ENCODE data around the gene PKD2L2. TPM values are rescaled to one million over a fixed set of nuclear protein-coding genes. Genes with fewer than 3 reads are reported as not detected.
"Not testable (repeated sequence)": the region's sequence is repeated elsewhere in the genome, so short reads cannot be mapped to it uniquely, and the experiment has no call there.

Gene PKD2L2
- polyA plus RNA-seq, 1 donor (not counting 4 experiments of a cell fraction or from before 2014, with no cell fraction given), result not detected

GRCh38 chr5:137847687-137848086 is 41.6 kb upstream of the PKD2L2 start:
- dilution Hi-C loops (cut with MboI; ENCODE audit: extremely low pct_ligation_motif_present, low sequenced_read_pairs), result no loop called here
- FAIRE-seq, result no peak
- no peak overlapping the region for H3K27ac ChIP-seq (ENCODE audit: control insufficient read depth, insufficient read depth, low read length)
- TF ChIP-seq EZH2 (IDR thresholded peaks at IDR 0.05; ENCODE audit: low read length) (no peak), CTCF (optimal IDR thresholded peaks at IDR 0.05 in 1 of 3, IDR thresholded peaks at IDR 0.05 in 1 of 3, conservative IDR thresholded peaks at IDR 0.05 in 1 of 3; ENCODE audit: extremely low read depth in 1 of 3, insufficient read depth in 2 of 3, low read length in 3 of 3) (no peak)
- H3K4me1 ChIP-seq (ENCODE audit: control insufficient read depth, extremely low read depth, insufficient read depth, low read length), result no peaks in the 10 kb centered on the region
- no peaks in the 10 kb centered on the region for H3K9me1 ChIP-seq (ENCODE audit: control insufficient read depth, extremely low read depth, insufficient read depth, low read length)
- H3K4me2 ChIP-seq (ENCODE audit: control insufficient read depth, extremely low read depth, insufficient read depth, low read depth, low read length), result no peak overlapping the region
- no peaks in the 10 kb centered on the region for H3K79me2 ChIP-seq (ENCODE audit: control insufficient read depth, insufficient read depth, low read length)
- H3K4me3 ChIP-seq (ENCODE audit: control insufficient read depth in 2 of 3, extremely low read depth in 1 of 3, insufficient read depth in 2 of 3, low read depth in 1 of 3, low read length in 3 of 3), result no peak overlapping the region
- no peaks in the 10 kb centered on the region for H3K9me3 ChIP-seq (ENCODE audit: control insufficient read depth, low read depth, low read length)
- DNase-seq (ENCODE audit: low read depth, low spot score), result no peak
- H3K27me3 ChIP-seq (ENCODE audit: control insufficient read depth, extremely low read depth, insufficient read depth, low read length), result no peaks in the 10 kb centered on the region
- H3K9ac ChIP-seq (ENCODE audit: control insufficient read depth, extremely low read depth, insufficient read depth, low read length), result no peak overlapping the region
- no peaks in the 10 kb centered on the region for H4K20me1 ChIP-seq (ENCODE audit: control insufficient read depth, extremely low read depth, insufficient read depth, low read length)
- H2AFZ ChIP-seq (ENCODE audit: control insufficient read depth, low read length), result no peak overlapping the region
- H3K36me3 ChIP-seq (ENCODE audit: control insufficient read depth in 2 of 2, extremely low read depth in 1 of 2, insufficient read depth in 2 of 2, low read length in 2 of 2), result no peaks in the 10 kb centered on the region

- H3K27ac ChIP-seq (ENCODE audit: control insufficient read depth, insufficient read depth, low read length); H3K9me1 ChIP-seq (ENCODE audit: control insufficient read depth, extremely low read depth, insufficient read depth, low read length); H3K36me3 ChIP-seq (ENCODE audit: control insufficient read depth in 2 of 2, extremely low read depth in 1 of 2, insufficient read depth in 2 of 2, low read length in 2 of 2); H3K4me3 ChIP-seq (ENCODE audit: control insufficient read depth in 2 of 3, extremely low read depth in 1 of 3, insufficient read depth in 2 of 3, low read depth in 1 of 3, low read length in 3 of 3); H2AFZ ChIP-seq (ENCODE audit: control insufficient read depth, low read length); DNase-seq (ENCODE audit: low read depth, low spot score); H4K20me1 ChIP-seq (ENCODE audit: control insufficient read depth, extremely low read depth, insufficient read depth, low read length); H3K79me2 ChIP-seq (ENCODE audit: control insufficient read depth, insufficient read depth, low read length); H3K27me3 ChIP-seq (ENCODE audit: control insufficient read depth, extremely low read depth, insufficient read depth, low read length); FAIRE-seq; dilution Hi-C loops (cut with MboI; ENCODE audit: extremely low pct_ligation_motif_present, low sequenced_read_pairs); H3K4me2 ChIP-seq (ENCODE audit: control insufficient read depth, extremely low read depth, insufficient read depth, low read depth, low read length); H3K4me1 ChIP-seq (ENCODE audit: control insufficient read depth, extremely low read depth, insufficient read depth, low read length); H3K9ac ChIP-seq (ENCODE audit: control insufficient read depth, extremely low read depth, insufficient read depth, low read length); H3K9me3 ChIP-seq (ENCODE audit: control insufficient read depth, low read depth, low read length): not testable (repeated sequence)
These were observed 36.1 kb upstream of the PKD2L2 start for GRCh38 chr5:137853165-137853564.

- H4K20me1 ChIP-seq (ENCODE audit: control insufficient read depth, extremely low read depth, insufficient read depth, low read length), result no peaks in the 10 kb centered on the region
- no peak overlapping the region for H3K9ac ChIP-seq (ENCODE audit: control insufficient read depth, extremely low read depth, insufficient read depth, low read length)
- FAIRE-seq (no peak), DNase-seq (ENCODE audit: low read depth, low spot score) (no peak)
- H3K4me2 ChIP-seq (ENCODE audit: control insufficient read depth, extremely low read depth, insufficient read depth, low read depth, low read length), result no peak overlapping the region
- H3K9me3 ChIP-seq (ENCODE audit: control insufficient read depth, low read depth, low read length), result no peaks in the 10 kb centered on the region
- peaks cover 2% of the 10 kb centered on the region for H3K4me1 ChIP-seq (ENCODE audit: control insufficient read depth, extremely low read depth, insufficient read depth, low read length)
- H2AFZ ChIP-seq (ENCODE audit: control insufficient read depth, low read length), result no peak overlapping the region
- no peaks in the 10 kb centered on the region for H3K79me2 ChIP-seq (ENCODE audit: control insufficient read depth, insufficient read depth, low read length)
- H3K9me1 ChIP-seq (ENCODE audit: control insufficient read depth, extremely low read depth, insufficient read depth, low read length), result no peaks in the 10 kb centered on the region
- H3K36me3 ChIP-seq (ENCODE audit: control insufficient read depth in 2 of 2, extremely low read depth in 1 of 2, insufficient read depth in 2 of 2, low read length in 2 of 2), result no peaks in the 10 kb centered on the region
- no peaks in the 10 kb centered on the region for H3K27me3 ChIP-seq (ENCODE audit: control insufficient read depth, extremely low read depth, insufficient read depth, low read length)
- TF ChIP-seq EZH2 (IDR thresholded peaks at IDR 0.05; ENCODE audit: low read length), result no peak
- TF ChIP-seq CTCF (optimal IDR thresholded peaks at IDR 0.05 in 1 of 3, IDR thresholded peaks at IDR 0.05 in 1 of 3, conservative IDR thresholded peaks at IDR 0.05 in 1 of 3; ENCODE audit: extremely low read depth in 1 of 3, insufficient read depth in 2 of 3, low read length in 3 of 3), result no peak
- no peak overlapping the region for H3K4me3 ChIP-seq (ENCODE audit: control insufficient read depth in 2 of 3, extremely low read depth in 1 of 3, insufficient read depth in 2 of 3, low read depth in 1 of 3, low read length in 3 of 3)
- no peak overlapping the region for H3K27ac ChIP-seq (ENCODE audit: control insufficient read depth, insufficient read depth, low read length)
- dilution Hi-C loops (cut with MboI; ENCODE audit: extremely low pct_ligation_motif_present, low sequenced_read_pairs), result no loop called here
These were observed 33.1 kb upstream of the PKD2L2 start for GRCh38 chr5:137856201-137856600.

Data from keratinocyte (primary cell).